GM12874 (cell line): ENCODE results near the gene GFOD1.
A peak's percentile ranks its signal among the peaks of the same experiment; 100 is the strongest.

Experiments used
- CTCF ChIP-seq: IDR thresholded peaks from 2 replicates; pipeline ENCODE4 v1.5.1; 2011; ENCODE audit warnings: low read depth, mild to moderate bottlenecking, control low read depth, low read length, moderate library complexity; ENCODE audit not compliant: insufficient read depth

The GFOD1 gene

GRCh38 chr6:13427801-13428582, 59.4 kb downstream of the GFOD1 start:
- TF ChIP-seq CTCF = peak; percentile 53; the same call in 1 of the 2 replicates

- TF ChIP-seq CTCF = no peak
Measured at GRCh38 chr6:13427316-13427715, 60.1 kb downstream of the GFOD1 start.

GRCh38 chr6:13425943-13426931, 61.2 kb downstream of the GFOD1 start:
- no peak for TF ChIP-seq CTCF

- no peak for TF ChIP-seq CTCF
Measured at GRCh38 chr6:13425270-13425873, 62.0 kb downstream of the GFOD1 start.

GRCh38 chr6:13423252-13423651, 64.1 kb downstream of the GFOD1 start:
- no peak for TF ChIP-seq CTCF

GRCh38 chr6:13422681-13423221, 64.6 kb downstream of the GFOD1 start:
- no peak for TF ChIP-seq CTCF
